SK-N-SH treated with all-trans-retinoic acid at 6 μM for 48 hours (cell line): ENCODE data around the gene BRINP1.

Experiments
- ATAC-seq: fragments of 200-7000 bp; cut with Tn5 transposase; 3 replicates; pipeline ENCODE4 v1.9.1; 2020; ENCODE audit warnings: mild to moderate bottlenecking, moderate library complexity
- ARNTL ChIP-seq: fragments of 450-650 bp; formaldehyde crosslinking; IDR thresholded peaks from 2 replicates; pipeline ENCODE4 v1.5.0; 2020; ENCODE audit warnings: low read depth, mild to moderate bottlenecking, moderate library complexity, borderline replicate concordance
- CSDC2 ChIP-seq: fragments of 250-450 bp; sonication (Bioruptor Pico); IDR thresholded peaks from 2 replicates; pipeline ENCODE4 v1.5.0; 2020; ENCODE audit warnings: mild to moderate bottlenecking, moderate library complexity
- GLIS3 ChIP-seq: fragments of 250-450 bp; sonication (Bioruptor Pico); IDR thresholded peaks from 2 replicates; pipeline ENCODE4 v1.5.0; 2020; ENCODE audit warnings: mild to moderate bottlenecking, moderate library complexity
- ISL1 ChIP-seq: fragments of 250-450 bp; sonication (Bioruptor Pico); IDR thresholded peaks from 2 replicates; pipeline ENCODE4 v2.1.2; 2022; ENCODE audit warnings: mild to moderate bottlenecking, moderate library complexity
- OSR1 ChIP-seq: fragments of 250-450 bp; sonication (Bioruptor Pico); IDR thresholded peaks from 2 replicates; pipeline ENCODE4 v1.8.0; 2022; ENCODE audit warnings: moderate library complexity, mild to moderate bottlenecking, inconsistent platforms
- PPARA ChIP-seq: fragments of 250-450 bp; sonication (Bioruptor Pico); IDR thresholded peaks from 2 replicates; pipeline ENCODE4 v1.5.0; 2020; ENCODE audit warnings: mild to moderate bottlenecking, borderline replicate concordance
- RARB ChIP-seq: fragments of 250-450 bp; sonication (Bioruptor Pico); IDR thresholded peaks from 2 replicates; pipeline ENCODE4 v1.8.0; 2021; ENCODE audit warnings: mild to moderate bottlenecking, moderate library complexity
- TCF4 ChIP-seq: fragments of 250-450 bp; sonication (Bioruptor Pico); IDR thresholded peaks from 2 replicates; pipeline ENCODE4 v1.8.0; 2021; ENCODE audit warnings: mild to moderate bottlenecking, moderate library complexity, borderline replicate concordance
- TOX ChIP-seq: fragments of 250-450 bp; sonication (Bioruptor Pico); IDR thresholded peaks from 2 replicates; pipeline ENCODE4 v1.8.0; 2021; ENCODE audit warnings: mild to moderate bottlenecking, moderate library complexity, borderline replicate concordance
- ZC3H10 ChIP-seq: fragments of 250-450 bp; sonication (Bioruptor Pico); IDR thresholded peaks from 2 replicates; pipeline ENCODE4 v1.5.1; 2021; ENCODE audit warnings: mild to moderate bottlenecking, moderate library complexity
- ZFP3 ChIP-seq: fragments of 250-450 bp; sonication (Bioruptor Pico); IDR thresholded peaks from 2 replicates; pipeline ENCODE4 v1.5.0; 2020; ENCODE audit warnings: mild to moderate bottlenecking, moderate library complexity
- ZFP30 ChIP-seq: fragments of 450-650 bp; formaldehyde crosslinking; IDR thresholded peaks from 2 replicates; pipeline ENCODE4 v1.5.0; 2022; ENCODE audit warnings: mild to moderate bottlenecking, moderate library complexity
- ZNF565 ChIP-seq: fragments of 450-650 bp; formaldehyde crosslinking; conservative IDR thresholded peaks from 2 replicates; pipeline ENCODE4 v1.5.0; 2020; ENCODE audit warnings: low read depth, mild to moderate bottlenecking, moderate library complexity
- ZNF70 ChIP-seq: fragments of 450-650 bp; formaldehyde crosslinking; IDR thresholded peaks from 2 replicates; pipeline ENCODE4 v1.5.0; 2020; ENCODE audit warnings: mild to moderate bottlenecking, moderate library complexity
- ZNF8 ChIP-seq: fragments of 450-650 bp; formaldehyde crosslinking; IDR thresholded peaks from 2 replicates; pipeline ENCODE4 v1.5.0; 2020; ENCODE audit warnings: mild to moderate bottlenecking, moderate library complexity
- TF ChIP-seq, protein P1 (sequence below): fragments of 250-450 bp; sonication (Bioruptor Pico); IDR thresholded peaks from 2 replicates; pipeline ENCODE4 v1.5.1; 2021; ENCODE audit warnings: mild to moderate bottlenecking, moderate library complexity
- TF ChIP-seq, protein P2 (sequence below): fragments of 250-450 bp; sonication (Bioruptor Pico); IDR thresholded peaks from 2 replicates; pipeline ENCODE4 v1.5.1; 2020; ENCODE audit warnings: low read depth, mild to moderate bottlenecking, moderate library complexity
- TF ChIP-seq, protein P3 (sequence below): fragments of 250-450 bp; sonication (Bioruptor Pico); IDR thresholded peaks from 2 replicates; pipeline ENCODE4 v1.5.0; 2020; ENCODE audit warnings: mild to moderate bottlenecking, moderate library complexity
- TF ChIP-seq, protein P4 (sequence below): fragments of 250-450 bp; sonication (Bioruptor Pico); IDR thresholded peaks from 2 replicates; pipeline ENCODE4 v1.8.0; 2021; ENCODE audit warnings: low read depth, mild to moderate bottlenecking, moderate library complexity, borderline replicate concordance
- TF ChIP-seq, protein P5 (sequence below): fragments of 250-450 bp; sonication (Bioruptor Pico); IDR thresholded peaks from 2 replicates; pipeline ENCODE4 v1.8.0; 2020; ENCODE audit warnings: mild to moderate bottlenecking, moderate library complexity, borderline replicate concordance

The BRINP1 gene

DNA sequence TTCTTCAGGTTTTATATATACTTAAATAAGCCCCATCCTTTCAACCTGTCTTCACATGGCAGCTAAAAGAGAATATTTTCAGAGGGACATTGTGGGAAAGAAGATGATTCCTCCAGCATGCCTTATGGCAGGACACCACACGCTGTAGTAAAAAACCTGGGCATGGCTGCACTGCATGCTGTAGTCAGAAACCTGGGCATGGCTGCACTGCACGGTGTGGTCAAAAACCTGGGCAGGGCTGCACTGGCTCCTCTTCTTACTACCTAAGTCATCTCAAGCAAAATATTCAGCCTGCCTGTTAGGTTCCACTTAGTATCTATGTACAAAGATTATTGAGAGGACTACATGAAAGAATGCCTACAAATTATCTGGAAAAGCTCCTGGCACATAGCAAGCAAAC, 153.6 kb downstream of the BRINP1 start (continued):
- no peak for TF ChIP-seq ZNF565 (CRISPR knock-in tag)
- TF ChIP-seq TCF4 (CRISPR knock-in tag): no peak
- no peak for TF ChIP-seq OSR1 (CRISPR knock-in tag)
- TF ChIP-seq CSDC2 (CRISPR knock-in tag): no peak
- TF ChIP-seq TOX (CRISPR knock-in tag): no peak
- TF ChIP-seq ZNF8 (CRISPR knock-in tag): no peak
- TF ChIP-seq ZFP3 (CRISPR knock-in tag): no peak
- TF ChIP-seq, protein P1, sequence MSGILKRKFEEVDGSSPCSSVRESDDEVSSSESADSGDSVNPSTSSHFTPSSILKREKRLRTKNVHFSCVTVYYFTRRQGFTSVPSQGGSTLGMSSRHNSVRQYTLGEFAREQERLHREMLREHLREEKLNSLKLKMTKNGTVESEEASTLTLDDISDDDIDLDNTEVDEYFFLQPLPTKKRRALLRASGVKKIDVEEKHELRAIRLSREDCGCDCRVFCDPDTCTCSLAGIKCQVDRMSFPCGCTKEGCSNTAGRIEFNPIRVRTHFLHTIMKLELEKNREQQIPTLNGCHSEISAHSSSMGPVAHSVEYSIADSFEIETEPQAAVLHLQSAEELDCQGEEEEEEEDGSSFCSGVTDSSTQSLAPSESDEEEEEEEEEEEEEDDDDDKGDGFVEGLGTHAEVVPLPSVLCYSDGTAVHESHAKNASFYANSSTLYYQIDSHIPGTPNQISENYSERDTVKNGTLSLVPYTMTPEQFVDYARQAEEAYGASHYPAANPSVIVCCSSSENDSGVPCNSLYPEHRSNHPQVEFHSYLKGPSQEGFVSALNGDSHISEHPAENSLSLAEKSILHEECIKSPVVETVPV (CRISPR knock-in tag): no peak
- TF ChIP-seq ZC3H10: no peak
- no peak for TF ChIP-seq RARB
- no peak for TF ChIP-seq PPARA (CRISPR knock-in tag)
- TF ChIP-seq, protein P2, sequence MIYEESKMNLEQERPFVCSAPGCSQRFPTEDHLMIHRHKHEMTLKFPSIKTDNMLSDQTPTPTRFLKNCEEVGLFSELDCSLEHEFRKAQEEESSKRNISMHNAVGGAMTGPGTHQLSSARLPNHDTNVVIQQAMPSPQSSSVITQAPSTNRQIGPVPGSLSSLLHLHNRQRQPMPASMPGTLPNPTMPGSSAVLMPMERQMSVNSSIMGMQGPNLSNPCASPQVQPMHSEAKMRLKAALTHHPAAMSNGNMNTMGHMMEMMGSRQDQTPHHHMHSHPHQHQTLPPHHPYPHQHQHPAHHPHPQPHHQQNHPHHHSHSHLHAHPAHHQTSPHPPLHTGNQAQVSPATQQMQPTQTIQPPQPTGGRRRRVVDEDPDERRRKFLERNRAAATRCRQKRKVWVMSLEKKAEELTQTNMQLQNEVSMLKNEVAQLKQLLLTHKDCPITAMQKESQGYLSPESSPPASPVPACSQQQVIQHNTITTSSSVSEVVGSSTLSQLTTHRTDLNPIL (CRISPR knock-in tag): no peak
- TF ChIP-seq ZNF70 (CRISPR knock-in tag): no peak

DNA sequence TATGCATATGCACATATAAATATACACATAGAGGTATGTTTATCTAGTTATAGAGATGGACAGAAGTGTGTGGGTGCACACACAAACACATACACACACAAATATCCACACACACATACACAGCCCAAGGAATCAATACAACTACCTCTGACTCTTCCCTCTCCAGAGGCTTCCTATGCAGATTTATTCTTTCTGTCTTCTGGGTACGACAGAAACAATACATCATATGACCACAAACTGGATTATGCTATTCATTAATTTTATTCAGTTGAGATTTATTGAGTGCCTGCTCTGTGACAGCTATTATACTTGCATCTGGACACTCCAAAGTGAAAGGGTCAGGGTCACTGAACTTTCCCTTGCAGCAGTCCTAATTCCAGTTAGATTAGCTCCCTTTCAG, 155.8 kb downstream of the BRINP1 start:
- no peak for TF ChIP-seq TCF4 (CRISPR knock-in tag)
- no peak for TF ChIP-seq ARNTL
- TF ChIP-seq RARB: no peak
- no peak for TF ChIP-seq CSDC2 (CRISPR knock-in tag)
- TF ChIP-seq, protein P3, sequence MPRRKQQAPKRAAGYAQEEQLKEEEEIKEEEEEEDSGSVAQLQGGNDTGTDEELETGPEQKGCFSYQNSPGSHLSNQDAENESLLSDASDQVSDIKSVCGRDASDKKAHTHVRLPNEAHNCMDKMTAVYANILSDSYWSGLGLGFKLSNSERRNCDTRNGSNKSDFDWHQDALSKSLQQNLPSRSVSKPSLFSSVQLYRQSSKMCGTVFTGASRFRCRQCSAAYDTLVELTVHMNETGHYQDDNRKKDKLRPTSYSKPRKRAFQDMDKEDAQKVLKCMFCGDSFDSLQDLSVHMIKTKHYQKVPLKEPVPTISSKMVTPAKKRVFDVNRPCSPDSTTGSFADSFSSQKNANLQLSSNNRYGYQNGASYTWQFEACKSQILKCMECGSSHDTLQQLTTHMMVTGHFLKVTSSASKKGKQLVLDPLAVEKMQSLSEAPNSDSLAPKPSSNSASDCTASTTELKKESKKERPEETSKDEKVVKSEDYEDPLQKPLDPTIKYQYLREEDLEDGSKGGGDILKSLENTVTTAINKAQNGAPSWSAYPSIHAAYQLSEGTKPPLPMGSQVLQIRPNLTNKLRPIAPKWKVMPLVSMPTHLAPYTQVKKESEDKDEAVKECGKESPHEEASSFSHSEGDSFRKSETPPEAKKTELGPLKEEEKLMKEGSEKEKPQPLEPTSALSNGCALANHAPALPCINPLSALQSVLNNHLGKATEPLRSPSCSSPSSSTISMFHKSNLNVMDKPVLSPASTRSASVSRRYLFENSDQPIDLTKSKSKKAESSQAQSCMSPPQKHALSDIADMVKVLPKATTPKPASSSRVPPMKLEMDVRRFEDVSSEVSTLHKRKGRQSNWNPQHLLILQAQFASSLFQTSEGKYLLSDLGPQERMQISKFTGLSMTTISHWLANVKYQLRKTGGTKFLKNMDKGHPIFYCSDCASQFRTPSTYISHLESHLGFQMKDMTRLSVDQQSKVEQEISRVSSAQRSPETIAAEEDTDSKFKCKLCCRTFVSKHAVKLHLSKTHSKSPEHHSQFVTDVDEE (CRISPR knock-in tag): no peak
- no peak for TF ChIP-seq GLIS3 (CRISPR knock-in tag)
- no peak for TF ChIP-seq ZFP3 (CRISPR knock-in tag)
- TF ChIP-seq, protein P2 (CRISPR knock-in tag): no peak
- TF ChIP-seq, protein P4, sequence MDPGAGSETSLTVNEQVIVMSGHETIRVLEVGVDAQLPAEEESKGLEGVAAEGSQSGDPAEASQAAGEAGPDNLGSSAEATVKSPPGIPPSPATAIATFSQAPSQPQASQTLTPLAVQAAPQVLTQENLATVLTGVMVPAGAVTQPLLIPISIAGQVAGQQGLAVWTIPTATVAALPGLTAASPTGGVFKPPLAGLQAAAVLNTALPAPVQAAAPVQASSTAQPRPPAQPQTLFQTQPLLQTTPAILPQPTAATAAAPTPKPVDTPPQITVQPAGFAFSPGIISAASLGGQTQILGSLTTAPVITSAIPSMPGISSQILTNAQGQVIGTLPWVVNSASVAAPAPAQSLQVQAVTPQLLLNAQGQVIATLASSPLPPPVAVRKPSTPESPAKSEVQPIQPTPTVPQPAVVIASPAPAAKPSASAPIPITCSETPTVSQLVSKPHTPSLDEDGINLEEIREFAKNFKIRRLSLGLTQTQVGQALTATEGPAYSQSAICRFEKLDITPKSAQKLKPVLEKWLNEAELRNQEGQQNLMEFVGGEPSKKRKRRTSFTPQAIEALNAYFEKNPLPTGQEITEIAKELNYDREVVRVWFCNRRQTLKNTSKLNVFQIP (CRISPR knock-in tag): no peak
- no peak for TF ChIP-seq ZFP30 (CRISPR knock-in tag)
- TF ChIP-seq, protein P5, sequence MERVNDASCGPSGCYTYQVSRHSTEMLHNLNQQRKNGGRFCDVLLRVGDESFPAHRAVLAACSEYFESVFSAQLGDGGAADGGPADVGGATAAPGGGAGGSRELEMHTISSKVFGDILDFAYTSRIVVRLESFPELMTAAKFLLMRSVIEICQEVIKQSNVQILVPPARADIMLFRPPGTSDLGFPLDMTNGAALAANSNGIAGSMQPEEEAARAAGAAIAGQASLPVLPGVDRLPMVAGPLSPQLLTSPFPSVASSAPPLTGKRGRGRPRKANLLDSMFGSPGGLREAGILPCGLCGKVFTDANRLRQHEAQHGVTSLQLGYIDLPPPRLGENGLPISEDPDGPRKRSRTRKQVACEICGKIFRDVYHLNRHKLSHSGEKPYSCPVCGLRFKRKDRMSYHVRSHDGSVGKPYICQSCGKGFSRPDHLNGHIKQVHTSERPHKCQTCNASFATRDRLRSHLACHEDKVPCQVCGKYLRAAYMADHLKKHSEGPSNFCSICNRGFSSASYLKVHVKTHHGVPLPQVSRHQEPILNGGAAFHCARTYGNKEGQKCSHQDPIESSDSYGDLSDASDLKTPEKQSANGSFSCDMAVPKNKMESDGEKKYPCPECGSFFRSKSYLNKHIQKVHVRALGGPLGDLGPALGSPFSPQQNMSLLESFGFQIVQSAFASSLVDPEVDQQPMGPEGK (CRISPR knock-in tag): no peak
- TF ChIP-seq, protein P1 (CRISPR knock-in tag): no peak
- TF ChIP-seq ZNF8 (CRISPR knock-in tag): no peak
- TF ChIP-seq TOX (CRISPR knock-in tag): no peak
- TF ChIP-seq OSR1 (CRISPR knock-in tag): no peak
- TF ChIP-seq ISL1 (CRISPR knock-in tag): no peak
- TF ChIP-seq ZC3H10: no peak
- no peak for ATAC-seq
